GM21528 (cell line): ENCODE measurements around the gene ADAMTS2.

Experiments
- ATAC-seq: cut with Tn5 transposase; IDR thresholded peaks from one replicate; pipeline ENCODE4 v1.9.1; 2021; ENCODE audit warnings: mild to moderate bottlenecking, moderate library complexity; ENCODE audit not compliant: unreplicated experiment, low FRiP score

ADAMTS2 gene

DNA sequence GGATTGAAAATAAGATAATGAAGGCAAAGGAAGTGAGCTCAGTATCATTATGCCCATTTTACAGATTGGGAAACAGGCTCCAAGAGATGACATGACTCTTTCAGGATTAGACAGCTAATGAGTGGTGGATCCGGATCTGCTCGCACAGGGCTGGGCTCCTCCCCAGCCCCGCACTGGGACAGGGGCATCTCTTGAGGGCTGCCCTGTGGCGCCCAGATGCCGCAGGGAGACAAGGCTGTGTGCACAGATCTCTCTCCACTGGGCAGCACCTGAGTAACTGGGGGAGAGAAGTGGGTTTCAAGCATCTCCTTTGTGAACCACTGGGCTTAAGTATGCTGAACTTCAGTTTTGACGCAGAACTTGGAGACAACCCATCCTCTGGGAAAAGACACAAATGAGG is 43.9 kb downstream of the ADAMTS2 start:
- ATAC-seq: no peak

DNA sequence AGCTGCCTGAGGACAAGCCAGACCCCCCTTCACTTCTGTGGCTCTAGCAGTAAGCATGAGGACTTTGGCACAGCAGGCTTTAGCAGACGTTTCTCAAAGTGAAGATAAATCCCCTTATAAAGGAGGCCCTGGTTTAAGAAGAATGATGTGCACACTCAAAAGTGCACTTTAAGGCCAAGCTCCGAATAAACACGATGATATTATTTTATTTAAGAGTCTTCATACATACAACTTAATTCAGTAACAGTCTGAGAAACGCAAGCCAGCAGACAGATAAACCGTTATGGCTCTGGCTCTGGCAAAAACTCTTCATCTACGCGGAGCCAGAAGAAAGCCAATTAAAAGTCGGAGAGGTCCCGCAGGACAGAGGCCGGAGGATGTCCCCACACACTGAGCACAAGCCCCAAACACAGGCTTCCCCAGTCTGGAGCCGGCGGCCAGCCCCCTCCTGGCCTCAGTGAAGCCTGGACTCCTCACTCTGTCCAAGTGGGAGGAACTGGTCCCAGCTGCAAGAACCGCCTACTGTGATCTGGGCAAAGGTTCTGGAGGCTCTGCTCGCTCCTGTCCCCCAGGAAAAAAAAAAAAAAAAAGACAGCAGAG is 44.6 kb downstream of the ADAMTS2 start:
- no peak for ATAC-seq

DNA sequence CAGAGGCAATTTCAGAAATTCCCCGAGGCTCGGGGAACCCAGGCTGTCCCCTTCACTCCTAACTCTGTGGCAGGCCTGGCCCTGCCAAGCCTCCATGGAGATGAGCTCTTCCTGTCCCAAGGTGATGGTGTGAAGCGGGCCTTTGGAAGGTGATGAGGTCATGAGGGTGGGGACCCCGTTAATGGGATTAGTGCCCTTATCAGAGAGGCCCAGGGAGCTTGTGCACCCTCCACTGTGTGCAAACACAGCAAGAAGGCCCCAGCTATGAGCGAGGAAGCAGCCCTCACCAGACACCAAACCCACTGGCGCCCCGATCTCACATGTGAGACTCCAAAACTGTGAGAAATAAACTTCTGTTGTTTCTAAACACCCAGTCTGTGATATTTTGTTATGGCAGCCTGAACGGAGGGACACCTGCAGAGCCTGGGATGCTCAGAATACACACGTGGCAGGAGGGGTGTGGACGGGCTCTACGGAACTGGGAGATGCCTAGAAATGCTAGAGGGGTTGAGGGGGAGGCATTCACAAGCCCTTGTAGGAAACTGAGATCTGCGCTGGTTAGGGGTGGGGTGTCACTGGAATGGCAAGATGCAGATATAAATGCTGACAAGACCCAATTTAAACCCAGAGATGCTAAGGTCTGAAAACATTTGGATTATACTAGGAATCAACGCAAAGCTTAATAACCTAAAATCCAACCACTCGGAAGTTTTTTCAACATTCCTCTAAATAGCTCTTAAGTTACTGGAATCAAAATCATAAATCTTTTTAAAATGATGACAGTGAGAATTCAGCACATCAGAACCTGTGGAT is 46.9 kb downstream of the ADAMTS2 start:
- ATAC-seq: no peak

DNA sequence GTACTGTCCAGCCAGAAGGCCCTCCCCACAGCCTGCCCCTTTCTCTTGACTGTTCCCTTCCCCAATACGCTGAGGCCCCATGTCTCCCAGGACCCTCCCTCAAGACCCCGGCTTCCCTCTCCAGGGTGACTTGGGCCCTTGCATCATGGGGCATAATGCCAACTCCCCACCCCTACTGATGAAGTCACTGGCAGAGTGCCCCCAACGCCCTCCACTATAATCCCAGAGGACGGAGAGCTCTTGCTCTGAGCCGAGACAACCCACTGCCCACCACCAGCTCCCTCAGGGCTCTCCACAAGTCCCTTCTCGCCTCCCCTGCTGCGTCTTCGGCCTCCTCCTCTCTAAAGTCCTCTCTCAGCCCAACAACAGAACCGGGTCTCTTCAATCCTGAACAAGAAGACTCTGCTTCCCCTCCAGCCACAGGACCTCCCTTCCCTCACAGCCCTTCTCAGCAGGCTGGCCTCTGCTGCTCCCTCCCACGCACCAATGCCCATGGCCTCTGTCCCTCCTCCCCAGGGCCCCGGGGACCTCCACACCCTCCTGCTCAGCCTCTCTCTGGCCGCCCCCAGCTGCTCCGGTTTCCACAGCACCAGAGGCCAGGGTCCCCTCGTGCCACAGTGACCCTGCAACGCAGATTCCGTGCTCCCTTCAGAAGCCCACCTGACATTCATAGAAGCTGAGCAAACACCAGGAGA is 47.6 kb downstream of the ADAMTS2 start:
- no peak for ATAC-seq

DNA sequence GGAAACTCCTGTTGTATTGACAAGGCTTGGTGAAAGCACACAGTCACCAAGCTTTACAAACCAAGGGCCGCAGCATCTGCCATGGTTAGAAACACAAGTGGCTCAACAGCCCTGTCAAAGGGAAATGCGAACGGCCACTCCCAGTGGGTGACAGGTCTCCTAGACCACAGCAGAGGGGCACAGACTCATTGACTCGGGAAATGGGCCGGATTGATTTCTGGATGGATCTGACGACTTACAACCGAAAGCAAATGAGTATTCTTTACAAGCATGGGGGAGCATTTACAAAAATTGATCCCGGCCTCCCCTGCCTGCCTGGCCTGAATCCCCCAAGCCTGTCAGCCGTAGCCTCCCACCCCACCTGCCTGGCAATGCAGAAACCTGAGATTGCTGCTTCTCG is 48.2 kb downstream of the ADAMTS2 start:
- ATAC-seq: no peak

DNA sequence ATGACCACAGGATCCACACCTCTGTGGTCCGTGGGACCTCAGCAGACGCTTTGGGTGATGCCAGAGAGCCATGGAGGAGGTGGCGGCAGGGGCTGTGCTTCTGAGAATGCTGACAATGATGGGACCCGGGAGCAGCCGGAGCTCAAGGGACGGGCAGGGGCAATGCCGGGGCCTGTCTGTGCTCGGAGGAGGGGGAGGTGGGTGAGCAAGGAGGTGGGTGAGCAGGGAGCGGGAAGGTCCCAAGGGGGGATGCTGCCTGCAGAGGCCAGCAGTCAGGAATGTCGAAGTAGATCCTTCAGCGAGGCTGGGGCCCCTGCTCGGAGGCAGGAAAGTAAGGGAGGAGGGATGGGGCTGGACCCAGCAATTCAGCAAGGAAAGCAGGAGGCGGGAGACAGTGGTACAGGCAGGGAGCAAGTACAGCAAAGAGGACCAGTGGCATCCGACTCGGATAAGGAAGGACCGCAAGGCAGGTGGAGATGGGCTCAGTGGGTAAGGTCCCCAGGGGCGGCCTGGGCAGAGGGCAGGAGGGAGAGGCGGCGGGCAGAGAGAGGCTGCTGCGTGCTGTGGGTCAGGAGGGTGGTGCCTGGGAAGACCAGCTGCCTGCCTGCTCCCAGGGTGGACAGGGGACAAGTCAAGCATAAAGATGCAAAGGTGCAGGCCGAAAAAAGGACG is 49.0 kb downstream of the ADAMTS2 start:
- no peak for ATAC-seq

DNA sequence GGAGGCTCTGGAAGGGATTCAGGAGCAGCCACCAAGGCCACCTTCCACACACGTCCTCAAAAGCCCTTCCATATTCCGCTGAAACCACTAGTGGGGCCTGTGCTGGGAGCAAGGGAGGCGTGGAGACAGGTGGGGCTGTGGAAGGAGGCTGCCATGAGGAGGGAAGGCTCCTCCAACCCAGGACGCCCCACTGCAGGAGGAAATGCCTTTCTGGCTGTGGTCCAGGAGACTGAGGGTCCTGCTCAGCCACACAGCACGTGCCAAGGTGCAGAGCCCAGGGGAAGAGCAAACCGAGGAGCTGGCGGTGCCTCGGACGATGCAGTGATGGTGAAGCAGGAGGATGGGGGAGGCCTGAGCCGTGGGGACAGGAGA is 49.5 kb downstream of the ADAMTS2 start:
- ATAC-seq: no peak

DNA sequence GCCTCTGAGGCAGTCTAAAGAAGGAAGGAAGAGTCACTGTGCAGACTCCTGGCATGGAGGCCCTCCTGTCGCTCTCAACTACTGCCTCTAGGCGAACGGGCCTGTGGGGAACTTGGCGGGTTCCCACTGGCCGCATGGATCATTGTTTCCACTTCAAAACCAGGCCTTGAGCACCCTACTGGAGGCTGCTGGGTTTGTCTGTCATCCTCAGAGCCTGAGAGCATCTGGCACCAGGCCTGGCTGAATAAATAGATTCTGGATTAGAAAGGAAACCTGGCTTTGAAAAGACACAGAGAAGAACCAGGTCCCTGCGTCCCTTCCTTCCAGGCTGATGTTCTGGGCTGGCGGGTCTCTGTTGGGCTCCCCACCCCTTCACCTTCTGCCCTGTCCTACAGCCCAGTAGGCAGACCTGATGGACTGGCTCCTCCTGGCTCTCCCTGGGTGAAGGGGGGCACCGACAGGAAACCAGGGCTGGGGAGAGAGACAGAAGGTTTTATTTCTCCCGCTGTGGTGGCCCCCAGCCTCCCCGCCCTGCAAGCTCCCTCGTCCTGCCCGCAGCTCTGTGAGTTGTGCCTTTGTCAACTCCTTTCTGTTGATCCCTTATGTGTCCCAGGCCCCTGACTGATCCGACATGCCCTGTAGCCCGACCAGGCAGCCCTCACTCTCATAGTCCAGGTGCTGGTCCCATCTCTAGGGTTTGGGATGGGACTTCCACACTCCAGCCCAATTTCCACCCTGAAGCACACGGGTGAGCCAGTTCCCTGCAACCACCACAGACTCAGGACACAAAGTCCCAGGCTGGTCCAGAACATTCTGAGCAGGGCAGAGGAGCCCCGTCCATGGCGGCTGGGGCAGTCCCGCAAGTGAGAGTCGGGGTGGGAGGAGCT is 50.1 kb downstream of the ADAMTS2 start:
- no peak for ATAC-seq

DNA sequence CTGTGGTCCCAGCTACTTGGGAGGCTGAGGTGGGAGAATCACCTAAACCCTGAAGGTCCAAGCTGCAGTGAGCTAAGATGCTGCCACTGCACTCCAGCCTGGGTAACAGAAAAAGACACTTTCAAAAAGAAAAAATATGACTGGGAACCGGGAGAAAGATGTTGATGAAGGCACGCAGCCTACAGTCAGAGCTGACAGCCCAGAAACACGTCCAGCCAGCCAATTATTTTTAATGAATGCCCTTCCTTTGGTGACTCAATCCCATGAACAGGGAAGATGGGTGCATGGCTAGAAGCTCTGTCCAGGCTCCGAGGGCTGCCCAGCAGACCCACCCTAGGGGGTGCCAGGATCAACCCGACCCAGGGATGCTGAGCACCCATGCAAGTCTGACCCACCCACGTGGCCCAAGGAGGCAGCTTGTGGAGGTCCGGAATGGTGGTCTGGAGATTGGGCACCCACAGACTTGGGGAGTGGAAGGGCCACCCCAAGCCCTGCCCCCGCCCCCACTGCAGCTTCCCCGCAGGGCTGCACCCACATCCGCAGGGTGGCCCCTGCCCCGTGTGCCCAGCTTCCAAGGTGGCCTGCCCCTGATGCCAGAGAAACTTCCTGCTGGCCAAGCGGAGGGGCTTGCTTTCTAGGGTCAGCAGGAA is 51.0 kb downstream of the ADAMTS2 start:
- ATAC-seq: no peak

DNA sequence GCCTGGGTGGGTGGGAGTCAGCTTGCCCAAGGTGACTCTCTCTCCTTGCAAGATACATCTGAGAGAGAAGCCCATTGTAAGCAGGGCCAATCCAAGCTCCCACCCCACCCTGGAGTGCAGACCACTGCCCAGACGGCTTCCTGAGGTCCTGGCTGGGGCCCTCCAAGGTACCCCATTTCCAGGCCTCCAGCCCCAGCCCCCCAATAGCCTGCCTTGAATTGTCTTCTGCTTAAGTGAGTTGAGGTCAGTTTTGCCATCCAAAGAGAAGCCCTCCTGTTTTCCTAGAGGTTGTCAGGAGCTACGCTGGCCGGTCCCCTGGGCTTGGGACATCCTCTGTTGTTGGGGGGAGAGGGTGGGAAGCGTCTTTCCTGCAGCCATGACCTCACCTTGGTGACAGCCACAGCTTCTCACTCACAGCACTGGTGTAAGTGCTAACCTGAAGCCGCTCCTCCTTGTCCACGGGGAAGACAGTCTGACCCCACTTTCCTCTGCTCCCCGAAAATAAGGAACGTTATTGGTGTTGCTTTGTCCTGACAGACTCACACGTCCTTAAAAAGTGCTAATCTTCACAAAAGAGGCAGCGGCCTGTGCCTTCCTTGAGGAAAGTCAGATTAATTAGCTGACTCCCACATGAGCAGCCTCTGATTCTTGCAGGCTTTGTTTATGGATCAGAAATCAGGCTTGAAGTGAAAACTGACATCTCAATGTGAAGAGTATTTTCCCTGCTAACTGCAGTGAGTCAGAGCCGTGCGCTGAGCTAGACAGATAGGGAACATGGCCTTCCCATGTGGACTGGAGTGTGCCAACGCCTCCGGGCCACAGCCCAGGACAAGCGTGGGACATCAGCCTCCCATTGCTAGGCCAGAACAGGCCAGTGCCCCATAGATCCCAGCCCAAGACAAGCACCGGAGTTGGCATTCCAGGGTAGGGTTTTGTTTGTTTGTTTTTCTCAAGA is 52.3 kb downstream of the ADAMTS2 start:
- ATAC-seq: no peak

DNA sequence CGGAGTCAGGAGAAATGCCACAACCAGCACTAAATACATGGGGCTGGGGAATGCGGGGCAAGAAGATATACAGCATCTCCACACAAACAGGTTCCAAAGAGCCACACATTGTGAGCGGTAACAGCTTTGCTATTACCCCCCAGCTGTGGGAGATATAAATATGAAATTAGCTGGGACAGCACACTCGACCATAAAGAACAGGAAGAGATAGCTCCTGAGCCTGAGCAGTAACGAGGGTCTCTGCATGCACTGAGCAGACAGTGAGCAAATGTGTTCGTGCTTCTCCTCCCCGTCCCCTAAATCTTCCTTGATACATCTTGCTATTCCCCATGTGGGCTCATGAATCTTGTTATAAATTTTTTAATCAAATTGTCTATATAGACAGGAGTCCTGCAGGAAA is 53.1 kb downstream of the ADAMTS2 start:
- no peak for ATAC-seq

DNA sequence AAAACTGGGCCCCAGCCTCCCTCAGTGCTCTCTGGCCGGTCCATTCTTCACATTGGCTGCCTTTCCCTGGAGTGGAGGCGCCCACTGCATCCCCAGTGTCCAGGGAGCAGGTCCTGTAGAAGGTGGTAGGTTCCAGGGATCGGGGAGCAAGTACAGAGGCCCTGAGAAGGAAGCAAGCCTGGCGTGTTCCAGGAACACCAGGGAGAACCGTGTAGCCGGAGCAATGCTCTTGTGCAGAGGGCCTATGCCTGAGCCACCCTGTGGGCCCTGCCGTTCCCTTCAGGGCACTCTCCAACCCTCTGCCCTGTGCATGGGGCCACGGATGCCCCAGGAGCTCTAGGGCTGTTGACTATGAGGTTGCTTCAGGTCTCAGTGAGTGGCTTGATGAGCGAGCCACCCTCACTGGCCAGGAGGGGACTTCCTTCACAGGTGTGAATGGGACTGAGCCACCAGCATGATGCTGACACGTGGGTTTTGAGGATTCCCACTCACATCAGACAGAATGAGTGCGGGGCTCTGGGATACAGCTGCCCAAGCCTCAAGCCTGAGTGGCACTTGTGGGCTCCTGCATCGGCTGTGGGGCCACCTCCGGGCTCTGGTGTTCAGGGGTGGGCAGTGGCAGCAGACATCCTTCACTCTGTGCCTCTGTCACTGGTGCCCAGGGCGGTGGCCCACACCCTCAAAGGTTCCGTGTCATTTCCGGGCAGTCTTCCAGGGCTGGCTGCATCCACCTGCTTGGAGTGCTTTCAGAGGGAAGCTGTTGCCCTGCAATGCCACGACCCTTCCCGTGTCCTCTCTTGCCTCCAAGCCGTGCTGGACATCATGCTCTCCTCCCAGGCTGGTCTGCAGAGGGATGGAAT is 54.4 kb downstream of the ADAMTS2 start:
- ATAC-seq: no peak

DNA sequence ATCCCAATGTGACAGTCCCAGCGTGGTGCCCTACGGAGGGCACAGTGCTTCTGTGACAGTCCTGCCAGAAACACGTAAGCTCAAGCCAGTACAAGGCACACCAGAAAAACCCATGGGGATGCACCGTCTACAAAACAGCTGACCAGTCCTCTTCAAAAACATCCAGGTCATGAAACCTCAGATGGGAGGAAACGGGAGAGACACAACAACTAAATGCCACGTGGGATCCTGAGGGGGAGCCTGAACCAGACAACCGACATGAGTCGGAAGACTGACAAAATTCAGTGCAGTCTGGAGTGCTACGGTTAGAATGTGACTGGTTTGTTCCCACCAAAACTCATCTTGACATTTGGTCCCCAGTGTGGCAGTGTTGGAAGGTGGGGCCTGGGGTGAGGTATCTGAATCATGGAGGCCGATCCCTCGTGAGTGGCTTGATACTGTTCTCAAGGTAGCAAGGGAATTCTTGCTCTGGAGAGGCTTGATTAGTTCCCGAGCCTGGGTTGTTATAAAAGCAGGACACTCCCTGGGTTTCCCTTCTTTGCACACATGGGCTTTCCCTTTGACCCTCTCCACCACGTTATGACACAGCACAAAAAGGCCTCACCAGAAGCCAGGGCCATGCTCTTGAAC is 55.4 kb downstream of the ADAMTS2 start:
- ATAC-seq: no peak

DNA sequence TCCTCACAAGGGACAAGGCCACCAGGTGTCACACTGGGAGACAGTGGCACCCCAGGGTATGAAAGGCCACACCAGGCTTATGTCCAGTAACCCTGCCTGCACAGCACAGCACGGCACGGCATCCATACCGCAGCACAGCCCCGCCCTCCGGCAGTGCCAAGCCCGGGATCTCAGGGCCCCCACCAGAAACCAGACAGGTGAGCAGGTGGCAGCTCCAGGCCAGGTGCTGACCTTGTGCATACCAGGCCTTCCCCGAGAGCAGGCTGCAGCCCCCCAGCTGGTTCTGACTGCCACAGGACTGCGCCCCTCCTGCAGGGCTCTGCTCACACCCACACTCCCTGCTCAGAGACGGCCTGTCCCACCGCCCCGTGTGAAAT is 56.5 kb downstream of the ADAMTS2 start:
- ATAC-seq: no peak

DNA sequence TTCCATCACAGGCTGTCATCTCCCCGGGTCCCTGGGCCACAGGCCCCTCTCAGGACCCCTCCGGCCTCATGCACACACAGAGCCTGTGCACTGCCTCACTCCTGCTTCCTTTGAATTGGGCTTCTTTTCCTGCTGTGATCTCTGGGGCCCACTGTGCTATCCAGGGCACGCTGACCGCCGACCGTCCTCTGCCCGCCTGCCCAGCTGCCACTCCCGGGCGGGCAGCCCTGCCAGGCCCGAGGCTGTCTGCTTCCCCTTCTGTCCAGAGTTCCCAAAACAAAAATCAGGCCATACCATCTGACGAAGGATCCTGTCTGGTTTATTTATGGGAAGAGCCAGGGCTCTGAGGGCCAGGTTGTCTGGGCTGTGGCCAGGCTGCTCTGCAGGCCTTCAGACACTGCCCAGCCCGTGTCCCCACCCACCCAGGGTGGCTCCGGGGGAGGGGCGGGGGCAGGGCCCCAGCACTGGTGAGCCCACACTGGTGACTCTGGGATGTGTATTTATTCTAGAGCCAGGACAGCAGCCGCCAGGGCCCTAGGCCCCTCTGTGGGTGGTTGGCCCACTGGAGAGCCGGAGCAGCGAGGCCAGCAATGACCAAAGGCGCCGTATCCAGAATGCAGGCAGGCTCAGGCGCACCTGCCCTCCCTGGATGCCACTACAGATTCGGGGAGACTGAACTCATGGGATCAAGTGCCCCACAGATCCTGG is 57.0 kb downstream of the ADAMTS2 start:
- no peak for ATAC-seq

DNA sequence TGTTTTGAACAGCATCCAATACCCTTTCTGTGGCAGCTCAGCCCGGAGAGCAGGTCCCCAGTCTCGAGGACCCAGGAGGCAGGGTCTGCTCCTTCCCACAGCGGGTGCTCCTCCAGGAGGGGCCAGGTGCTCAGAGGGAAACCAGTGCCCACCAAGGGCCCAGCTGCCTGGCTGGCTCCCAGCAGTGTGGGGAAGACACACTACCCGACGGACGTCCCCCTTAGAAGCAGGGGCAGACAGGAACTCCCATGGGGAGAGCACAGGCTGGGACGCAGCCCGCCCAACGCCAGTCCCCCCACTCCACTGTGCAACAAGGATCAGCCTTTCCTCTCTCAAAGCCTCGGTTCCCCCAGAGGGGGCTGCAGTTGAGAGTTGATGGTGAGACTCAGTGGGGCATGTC is 57.6 kb downstream of the ADAMTS2 start:
- ATAC-seq: no peak

DNA sequence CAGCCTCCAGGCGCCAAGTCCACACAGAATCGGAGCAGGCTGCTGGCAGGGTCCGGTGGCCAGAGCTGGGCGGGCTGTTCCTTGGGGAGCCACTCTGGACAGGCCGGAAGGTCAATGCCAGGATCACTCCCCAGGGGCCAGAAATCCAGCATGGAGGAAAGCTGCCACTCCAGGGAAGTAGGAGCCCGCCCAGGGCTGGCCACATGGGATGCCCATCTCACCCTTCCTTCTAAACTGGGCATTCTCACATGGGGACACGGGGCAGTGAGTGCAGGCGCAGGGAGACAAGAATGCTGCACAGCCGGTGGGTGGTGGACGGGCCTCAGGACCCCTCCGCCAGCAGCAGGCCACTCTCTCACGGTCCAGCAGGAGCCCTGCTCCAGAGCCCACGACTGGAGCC is 58.2 kb downstream of the ADAMTS2 start:
- ATAC-seq: no peak
